ENCODE data around the gene AFDN.

Gene AFDN

GRCh38 chr6:167826896-167827582, at the start of gene AFDN:
Gene AFDN (plus strand): TSS chr6:167826911. CDS start chr6:167827133, 222 bp downstream.
- peak; percentile 31 for DNase-seq (ENCODE audit: low read depth, low spot score)

GRCh38 chr6:167778497-167779128, 48.1 kb upstream of the AFDN start:
- peak; percentile 78 for DNase-seq (ENCODE audit: low read depth, low spot score)

GRCh38 chr6:167779129-167779992, 47.4 kb upstream of the AFDN start:
- DNase-seq (ENCODE audit: low read depth, low spot score): no peak

- DNase-seq (ENCODE audit: low read depth, low spot score): no peak
These were observed 46.6 kb upstream of the AFDN start for GRCh38 chr6:167779993-167780655.

- DNase-seq (ENCODE audit: low read depth, low spot score): no peak
These were observed 45.5 kb upstream of the AFDN start for GRCh38 chr6:167781066-167781767.

- no peak for DNase-seq (ENCODE audit: low read depth, low spot score)
These were observed 44.8 kb upstream of the AFDN start for GRCh38 chr6:167781868-167782267.

GRCh38 chr6:167782698-167783517, 43.8 kb upstream of the AFDN start:
- no peak for DNase-seq (ENCODE audit: low read depth, low spot score)

GRCh38 chr6:167786853-167787675, 39.6 kb upstream of the AFDN start:
- no peak for DNase-seq (ENCODE audit: low read depth, low spot score)

- no peak for DNase-seq (ENCODE audit: low read depth, low spot score)
These were observed 38.7 kb upstream of the AFDN start for GRCh38 chr6:167787896-167788562.

- DNase-seq (ENCODE audit: low read depth, low spot score): no peak
These were observed 38.2 kb upstream of the AFDN start for GRCh38 chr6:167788563-167788903.

GRCh38 chr6:167789358-167789757, 37.4 kb upstream of the AFDN start:
- DNase-seq (ENCODE audit: low read depth, low spot score): peak; percentile 24

GRCh38 chr6:167791091-167791779, 35.5 kb upstream of the AFDN start:
- no peak for DNase-seq (ENCODE audit: low read depth, low spot score)

GRCh38 chr6:167791780-167792478, 34.8 kb upstream of the AFDN start:
- no peak for DNase-seq (ENCODE audit: low read depth, low spot score)

- peak; percentile 57 for DNase-seq (ENCODE audit: low read depth, low spot score)
These were observed 33.3 kb upstream of the AFDN start for GRCh38 chr6:167793421-167793820.

- DNase-seq (ENCODE audit: low read depth, low spot score): no peak
These were observed 32.3 kb upstream of the AFDN start for GRCh38 chr6:167794161-167795157.

GRCh38 chr6:167795321-167795811, 31.3 kb upstream of the AFDN start:
- DNase-seq (ENCODE audit: low read depth, low spot score): no peak

GRCh38 chr6:167795874-167796191, 30.9 kb upstream of the AFDN start:
- no peak for DNase-seq (ENCODE audit: low read depth, low spot score)
